Measurements from ENCODE around the gene BACH2. TPM values are rescaled to one million over a fixed set of nuclear protein-coding genes. Genes with fewer than 3 reads are reported as not detected.

Gene BACH2
- total and polyA plus RNA-seq, 2 of the 4 experiments (the other 2 are of a cell fraction), result 1.3 to 1.4 TPM

DNA sequence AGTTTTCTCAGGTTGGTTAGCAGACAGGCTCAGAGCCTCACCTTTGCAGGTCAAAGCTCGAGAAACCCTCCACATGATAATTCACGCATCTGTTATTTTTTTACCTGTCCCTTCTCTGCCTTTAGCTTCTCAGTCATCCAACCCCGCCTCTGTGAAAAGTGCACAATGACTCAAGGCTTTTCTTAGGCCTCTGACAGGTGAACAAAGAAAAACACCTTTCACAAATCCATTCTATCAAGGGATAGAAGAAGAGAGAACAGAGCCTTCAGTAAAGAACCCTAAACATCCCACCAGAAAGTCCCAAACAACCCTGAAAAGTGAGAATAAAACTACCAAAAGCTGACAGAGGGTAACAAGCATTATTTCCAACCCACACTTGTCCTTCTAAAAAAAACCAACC is 224.1 kb downstream of the BACH2 start:
- Histone ChIP-seq H3K27ac (ENCODE audit: insufficient read depth, low read length) (no peak overlapping the region), H3K9me1 (ENCODE audit: insufficient read depth, low read length) (peaks cover 7% of the 10 kb centered on the region; the same call in 1 of the 2 replicates), H3K56ac (ENCODE audit: extremely low read depth, insufficient read depth, low read length) (no peak overlapping the region), H3K36me3 (ENCODE audit: control insufficient read depth, insufficient read depth, low read length) (no peaks in the 10 kb centered on the region), H2AK5ac (ENCODE audit: low read depth, low read length) (no peak overlapping the region), H2BK20ac (ENCODE audit: low read depth, low read length) (no peak overlapping the region), H2BK5ac (ENCODE audit: low read depth, low read length, poor library complexity, severe bottlenecking) (no peak overlapping the region), H2AK9ac (replicated peaks; ENCODE audit: low read depth, low read length, poor library complexity) (no peak overlapping the region), H3K9ac (ENCODE audit: low read depth, low read length) (no peak overlapping the region), H3K4me1 (ENCODE audit: control insufficient read depth, insufficient read depth, low read length) (0 out of 2 replicates have a peak, but pooled peaks cover 3% of the 10 kb centered on the region), H3K4ac (ENCODE audit: low read depth, low read length) (no peak overlapping the region), H4K8ac (ENCODE audit: low read depth in 2 of 2, low read length in 2 of 2) (no peak overlapping the region), H3K79me1 (ENCODE audit: low read depth in 1 of 2, low read length in 2 of 2) (no peaks in the 10 kb centered on the region), H2AFZ (replicated peaks; ENCODE audit: low read length, poor library complexity) (no peak overlapping the region), H2BK120ac (ENCODE audit: low read depth, low read length) (no peak overlapping the region), H2BK15ac (ENCODE audit: low read depth, low read length) (no peak overlapping the region), H4K20me1 (ENCODE audit: insufficient read depth, low read length) (no peaks in the 10 kb centered on the region), H3K14ac (replicated peaks; ENCODE audit: low read depth, low read length) (no peak overlapping the region), H4K91ac (ENCODE audit: insufficient read depth, low read depth, low read length) (no peak overlapping the region), H3K18ac (ENCODE audit: low read depth, low read length) (no peak overlapping the region), H4K5ac (ENCODE audit: low read depth, low read length) (no peak overlapping the region), H3K27me3 (ENCODE audit: control insufficient read depth, insufficient read depth, low read length) (peaks cover 3% of the 10 kb centered on the region; the same call in 1 of the 2 replicates), H3K9me3 (ENCODE audit: control insufficient read depth, insufficient read depth, low read length) (no peaks in the 10 kb centered on the region), H3K23ac (ENCODE audit: low read depth, low read length) (no peak overlapping the region), H3K4me3 (ENCODE audit: insufficient read depth, low read depth, low read length) (no peak overlapping the region), H3K4me2 (ENCODE audit: low read depth, low read length) (no peak overlapping the region)
- no peak for DNase-seq
- POLR2A ChIA-PET (ENCODE audit: unreplicated experiment), result no interaction called here
- in situ Hi-C loops (cut with MboI; ENCODE audit: low sequenced_read_pairs), result no loop called here
- no CpG with 5 or more reads among the region's 3 CpGs for WGBS, 2 experiments (ENCODE audit: extremely low coverage in 2 of 2, insufficient read length in 1 of 2)
- CTCF ChIA-PET, result no interaction called here
- TF ChIP-seq NFE2L2 (IDR thresholded peaks at IDR 0.05; ENCODE audit: low read depth, low read length) (no peak), RAD21 (IDR thresholded peaks at IDR 0.05; ENCODE audit: low read length) (no peak), CHD1 (IDR thresholded peaks at IDR 0.05; ENCODE audit: low read depth, low read length) (no peak), CEBPB (IDR thresholded peaks at IDR 0.05; ENCODE audit: low read depth, low read length) (no peak), MAFK (IDR thresholded peaks at IDR 0.05; ENCODE audit: low read depth, low read length) (no peak), FOS (IDR thresholded peaks at IDR 0.05; ENCODE audit: low read depth, low read length) (no peak), MXI1 (IDR thresholded peaks at IDR 0.05; ENCODE audit: borderline replicate concordance, low read depth, low read length) (no peak), SMC3 (IDR thresholded peaks at IDR 0.05; ENCODE audit: low read depth, low read length) (no peak), RCOR1 (IDR thresholded peaks at IDR 0.05; ENCODE audit: insufficient replicate concordance, low read length) (no peak)
- TF ChIP-seq, protein P1, sequence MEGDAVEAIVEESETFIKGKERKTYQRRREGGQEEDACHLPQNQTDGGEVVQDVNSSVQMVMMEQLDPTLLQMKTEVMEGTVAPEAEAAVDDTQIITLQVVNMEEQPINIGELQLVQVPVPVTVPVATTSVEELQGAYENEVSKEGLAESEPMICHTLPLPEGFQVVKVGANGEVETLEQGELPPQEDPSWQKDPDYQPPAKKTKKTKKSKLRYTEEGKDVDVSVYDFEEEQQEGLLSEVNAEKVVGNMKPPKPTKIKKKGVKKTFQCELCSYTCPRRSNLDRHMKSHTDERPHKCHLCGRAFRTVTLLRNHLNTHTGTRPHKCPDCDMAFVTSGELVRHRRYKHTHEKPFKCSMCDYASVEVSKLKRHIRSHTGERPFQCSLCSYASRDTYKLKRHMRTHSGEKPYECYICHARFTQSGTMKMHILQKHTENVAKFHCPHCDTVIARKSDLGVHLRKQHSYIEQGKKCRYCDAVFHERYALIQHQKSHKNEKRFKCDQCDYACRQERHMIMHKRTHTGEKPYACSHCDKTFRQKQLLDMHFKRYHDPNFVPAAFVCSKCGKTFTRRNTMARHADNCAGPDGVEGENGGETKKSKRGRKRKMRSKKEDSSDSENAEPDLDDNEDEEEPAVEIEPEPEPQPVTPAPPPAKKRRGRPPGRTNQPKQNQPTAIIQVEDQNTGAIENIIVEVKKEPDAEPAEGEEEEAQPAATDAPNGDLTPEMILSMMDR (conservative IDR thresholded peaks at IDR 0.05; ENCODE audit: low read depth, low read length), result no peak
- TF ChIP-seq, protein P2, sequence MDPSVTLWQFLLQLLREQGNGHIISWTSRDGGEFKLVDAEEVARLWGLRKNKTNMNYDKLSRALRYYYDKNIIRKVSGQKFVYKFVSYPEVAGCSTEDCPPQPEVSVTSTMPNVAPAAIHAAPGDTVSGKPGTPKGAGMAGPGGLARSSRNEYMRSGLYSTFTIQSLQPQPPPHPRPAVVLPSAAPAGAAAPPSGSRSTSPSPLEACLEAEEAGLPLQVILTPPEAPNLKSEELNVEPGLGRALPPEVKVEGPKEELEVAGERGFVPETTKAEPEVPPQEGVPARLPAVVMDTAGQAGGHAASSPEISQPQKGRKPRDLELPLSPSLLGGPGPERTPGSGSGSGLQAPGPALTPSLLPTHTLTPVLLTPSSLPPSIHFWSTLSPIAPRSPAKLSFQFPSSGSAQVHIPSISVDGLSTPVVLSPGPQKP (IDR thresholded peaks at IDR 0.05; ENCODE audit: borderline replicate concordance, low read depth, low read length), result no peak
- dilution Hi-C loops (cut with HindIII; ENCODE audit: low sequenced_read_pairs, unreplicated experiment), result no loop called here
- intact Hi-C loops (cut with micrococcal nuclease), result no loop called here
- no TSS peak for BruUV-seq (replicated peaks)
- ATAC-seq (ENCODE audit: low read depth), result no peak
